Sigmoid colon (tissue), 4 donors: ENCODE data around the gene ZDHHC1.

Source experiments
- EP300 ChIP-seq, 4 donors: sonication (generic); formaldehyde crosslinking; IDR thresholded peaks; one replicate each; pipeline ENCODE4 v1.6.1; 2017; ENCODE audit warnings: antibody characterized with exemption in 4 of 4
- POLR2A ChIP-seq, 2 donors: fragments of 450-650 bp; IDR thresholded peaks; one replicate each; pipeline ENCODE4 v1.6.1; 2016; ENCODE audit warnings: antibody characterized with exemption in 2 of 2, mild to moderate bottlenecking in 2 of 2, moderate library complexity in 2 of 2
- TF ChIP-seq, protein P1 (sequence below), 4 experiments: fragments of 450-650 bp in 3 of 4; fragments of 200-600 bp in 1 of 4; IDR thresholded peaks; one replicate each; pipeline ENCODE4 v1.5.1; 2016 to 2019; ENCODE audit warnings: antibody characterized with exemption in 4 of 4, mild to moderate bottlenecking in 3 of 4, moderate library complexity in 2 of 4

- TF ChIP-seq, protein P1, sequence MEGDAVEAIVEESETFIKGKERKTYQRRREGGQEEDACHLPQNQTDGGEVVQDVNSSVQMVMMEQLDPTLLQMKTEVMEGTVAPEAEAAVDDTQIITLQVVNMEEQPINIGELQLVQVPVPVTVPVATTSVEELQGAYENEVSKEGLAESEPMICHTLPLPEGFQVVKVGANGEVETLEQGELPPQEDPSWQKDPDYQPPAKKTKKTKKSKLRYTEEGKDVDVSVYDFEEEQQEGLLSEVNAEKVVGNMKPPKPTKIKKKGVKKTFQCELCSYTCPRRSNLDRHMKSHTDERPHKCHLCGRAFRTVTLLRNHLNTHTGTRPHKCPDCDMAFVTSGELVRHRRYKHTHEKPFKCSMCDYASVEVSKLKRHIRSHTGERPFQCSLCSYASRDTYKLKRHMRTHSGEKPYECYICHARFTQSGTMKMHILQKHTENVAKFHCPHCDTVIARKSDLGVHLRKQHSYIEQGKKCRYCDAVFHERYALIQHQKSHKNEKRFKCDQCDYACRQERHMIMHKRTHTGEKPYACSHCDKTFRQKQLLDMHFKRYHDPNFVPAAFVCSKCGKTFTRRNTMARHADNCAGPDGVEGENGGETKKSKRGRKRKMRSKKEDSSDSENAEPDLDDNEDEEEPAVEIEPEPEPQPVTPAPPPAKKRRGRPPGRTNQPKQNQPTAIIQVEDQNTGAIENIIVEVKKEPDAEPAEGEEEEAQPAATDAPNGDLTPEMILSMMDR (IDR thresholded peaks at IDR 0.05) = no peak
- TF ChIP-seq EP300 (IDR thresholded peaks at IDR 0.05) (no peak), POLR2A (IDR thresholded peaks at IDR 0.05) (no peak)
Observed at GRCh38 chr16:67357561-67357960, 58.7 kb downstream of the ZDHHC1 start.
